ENCODE measurements around the gene DEFB124.
"Not testable (repeated sequence)": the region's sequence is repeated elsewhere in the genome, so short reads cannot be mapped to it uniquely, and the experiment has no call there.

Gene DEFB124, protein sequence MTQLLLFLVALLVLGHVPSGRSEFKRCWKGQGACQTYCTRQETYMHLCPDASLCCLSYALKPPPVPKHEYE

GRCh38 chr20:31474758-31475427 lies at the start of gene DEFB124, which contains the start of gene REM1:
DEFB124 (minus strand) TSS chr20:31475127; CDS start chr20:31473013, 2,114 bp downstream.
REM1 (plus strand) TSS chr20:31475288; CDS start chr20:31476446, 1,158 bp downstream.
- no peak for DNase-seq (ENCODE audit: low spot score)

DNA sequence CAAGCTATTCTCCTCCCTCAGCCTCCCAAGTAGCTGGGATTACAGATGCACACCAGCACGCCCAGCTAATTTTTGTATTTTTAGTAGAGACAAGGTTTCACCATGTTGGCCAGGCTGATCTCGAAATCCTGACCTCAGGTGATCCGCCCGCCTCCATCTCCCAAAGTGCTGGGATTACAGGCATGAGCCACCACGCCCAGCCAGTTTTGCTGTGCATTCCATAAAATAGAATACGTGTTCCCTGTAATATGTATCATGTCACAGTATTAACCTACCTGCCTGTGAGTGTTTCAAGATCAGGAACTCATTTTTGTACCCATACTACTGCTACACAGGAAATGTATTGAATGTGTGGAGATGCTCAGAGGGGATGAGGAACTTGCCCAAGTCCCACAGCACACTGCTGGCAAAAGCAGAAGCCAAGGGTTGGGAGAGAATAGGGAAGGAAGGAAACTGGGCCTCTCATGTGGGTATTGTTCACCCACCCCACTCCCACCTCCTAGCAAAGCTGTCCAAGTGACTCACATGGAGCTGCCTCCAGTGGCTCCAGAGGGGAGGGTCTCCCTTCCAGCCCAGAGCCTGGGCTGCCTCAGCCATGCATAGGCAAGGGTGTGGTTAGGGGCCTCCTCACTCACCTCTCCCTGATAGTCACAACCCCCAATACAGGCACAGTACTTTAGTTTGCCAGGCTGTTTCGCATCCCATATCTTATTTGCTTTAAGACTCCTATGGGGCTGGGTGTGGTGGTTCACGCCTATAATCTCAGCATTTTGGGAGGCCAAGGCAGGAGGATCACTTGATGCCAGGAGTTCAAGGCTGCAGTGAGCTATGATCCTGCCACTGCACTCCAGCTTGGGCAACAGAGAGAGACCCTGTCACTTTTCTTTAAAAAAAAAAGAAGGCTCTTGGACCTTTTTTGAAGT lies 48.7 kb upstream of the DEFB124 start:
- no peak for DNase-seq (ENCODE audit: low spot score)

GRCh38 chr20:31522731-31523130 lies 47.8 kb upstream of the DEFB124 start:
- DNase-seq (ENCODE audit: low spot score): no peak

GRCh38 chr20:31521267-31521666 lies 46.3 kb upstream of the DEFB124 start:
- DNase-seq (ENCODE audit: low spot score): not testable (repeated sequence)

GRCh38 chr20:31517373-31517772 lies 42.4 kb upstream of the DEFB124 start:
- peak; percentile 71 for DNase-seq (ENCODE audit: low spot score)

DNA sequence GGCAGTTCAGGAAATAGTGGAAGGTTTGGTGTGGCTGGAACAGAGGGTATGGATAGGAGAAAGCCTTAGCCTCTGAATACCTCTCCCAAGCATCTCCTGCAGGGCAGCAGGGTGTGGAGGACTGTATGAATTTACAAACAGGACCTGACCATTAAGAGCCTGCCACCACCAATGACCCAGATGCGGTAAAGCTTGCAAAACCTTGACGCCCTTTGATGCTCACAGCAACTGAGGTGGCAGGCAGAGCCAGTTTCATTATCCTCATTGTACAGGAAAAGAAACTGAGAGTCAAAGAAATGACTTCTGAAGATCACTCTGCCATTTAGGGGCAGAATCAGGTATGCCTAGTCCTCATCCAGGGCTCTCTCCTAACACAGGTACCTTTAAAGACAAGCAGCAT lies 41.7 kb upstream of the DEFB124 start:
- no peak for DNase-seq (ENCODE audit: low spot score)

- no peak for DNase-seq (ENCODE audit: low spot score)
Observed at GRCh38 chr20:31516166-31516565, 41.2 kb upstream of the DEFB124 start.

DNA sequence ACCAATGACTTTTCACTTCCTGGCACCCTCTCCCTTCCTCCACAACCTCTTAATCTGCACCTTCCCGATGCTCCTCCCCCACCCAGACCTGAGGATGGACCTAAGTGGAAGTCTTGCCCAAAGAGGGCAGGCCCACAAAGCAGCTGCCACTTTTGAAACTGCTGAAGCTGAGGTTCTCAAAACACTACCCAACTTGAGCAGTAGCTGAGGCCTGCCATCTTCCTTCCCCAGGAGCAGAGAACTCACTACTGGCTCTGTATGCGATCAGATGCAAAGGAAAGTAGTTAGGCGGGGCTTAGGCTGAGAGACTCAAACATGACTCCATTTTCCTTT lies 40.8 kb upstream of the DEFB124 start:
- DNase-seq (ENCODE audit: low spot score): no peak

- peak; percentile 11 for DNase-seq (ENCODE audit: low spot score)
Observed at GRCh38 chr20:31515072-31515774, 40.3 kb upstream of the DEFB124 start.

DNA sequence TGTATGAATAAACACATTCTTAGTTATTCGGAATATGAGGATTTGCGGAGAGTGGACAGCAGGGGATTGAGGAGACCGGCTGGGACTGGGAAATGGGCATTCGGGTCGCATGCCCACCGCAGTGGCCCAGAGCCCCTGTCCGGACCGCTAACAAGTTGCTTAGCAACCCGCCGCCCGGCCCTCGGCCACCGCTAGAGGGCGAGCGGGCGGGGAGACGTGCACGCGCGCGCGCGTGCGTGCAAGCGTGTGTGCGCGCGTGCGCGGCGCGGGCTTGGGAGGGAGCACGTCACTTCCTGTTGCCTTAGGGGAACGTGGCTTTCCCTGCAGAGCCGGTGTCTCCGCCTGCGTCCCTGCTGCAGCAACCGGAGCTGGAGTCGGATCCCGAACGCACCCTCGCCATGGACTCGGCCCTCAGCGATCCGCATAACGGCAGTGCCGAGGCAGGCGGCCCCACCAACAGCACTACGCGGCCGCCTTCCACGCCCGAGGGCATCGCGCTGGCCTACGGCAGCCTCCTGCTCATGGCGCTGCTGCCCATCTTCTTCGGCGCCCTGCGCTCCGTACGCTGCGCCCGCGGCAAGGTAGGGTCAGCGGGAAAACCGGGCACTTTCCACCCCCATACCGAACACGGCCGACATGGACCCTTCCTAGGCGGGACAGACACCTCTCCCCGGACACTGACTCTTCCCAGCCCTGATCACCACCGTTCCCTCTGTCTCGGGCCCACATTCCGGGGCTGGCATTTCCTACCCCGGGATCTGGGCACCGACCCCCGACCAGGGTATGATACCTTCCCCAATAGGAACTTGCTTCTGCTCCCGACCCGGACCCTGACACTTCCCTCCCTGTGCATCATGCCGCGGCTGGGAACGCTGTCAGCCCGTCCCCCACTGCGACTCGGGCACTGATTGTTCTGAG lies 39.5 kb upstream of the DEFB124 start, which contains the start of gene HM13:
Gene HM13, plus strand, starts transcription at position 289 of the 918 bp plus-strand sequence. Its CDS starts 110 bp downstream, at position 399.
- DNase-seq (ENCODE audit: low spot score): peak; percentile 98

- DNase-seq (ENCODE audit: low spot score): no peak
Observed at GRCh38 chr20:31508517-31509244, 33.8 kb upstream of the DEFB124 start.

DNA sequence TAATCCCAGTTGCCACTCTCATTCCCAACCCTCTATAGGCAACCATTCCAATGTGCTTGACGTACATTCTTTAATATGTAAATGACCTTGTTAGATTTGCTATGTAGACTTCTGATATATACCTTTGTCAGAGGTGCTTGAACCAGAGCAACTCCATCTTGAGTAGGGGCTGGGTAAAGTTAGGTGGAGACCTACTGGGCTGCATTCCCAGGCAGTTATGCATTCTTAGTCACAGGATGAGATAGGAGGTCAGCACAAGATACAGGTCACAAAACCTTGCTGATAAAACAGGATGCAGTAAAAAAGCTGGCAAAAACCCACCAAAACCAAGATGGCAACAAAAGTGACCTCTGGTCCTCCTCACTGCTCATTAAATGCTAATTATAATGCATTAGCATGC lies 31.0 kb upstream of the DEFB124 start:
- no peak for DNase-seq (ENCODE audit: low spot score)

- DNase-seq (ENCODE audit: low spot score): peak; percentile 90
Observed at GRCh38 chr20:31502884-31503673, 28.2 kb upstream of the DEFB124 start.

GRCh38 chr20:31500527-31500926 lies 25.6 kb upstream of the DEFB124 start:
- DNase-seq (ENCODE audit: low spot score): no peak

GRCh38 chr20:31497838-31498540 lies 23.1 kb upstream of the DEFB124 start:
- no peak for DNase-seq (ENCODE audit: low spot score)

DNA sequence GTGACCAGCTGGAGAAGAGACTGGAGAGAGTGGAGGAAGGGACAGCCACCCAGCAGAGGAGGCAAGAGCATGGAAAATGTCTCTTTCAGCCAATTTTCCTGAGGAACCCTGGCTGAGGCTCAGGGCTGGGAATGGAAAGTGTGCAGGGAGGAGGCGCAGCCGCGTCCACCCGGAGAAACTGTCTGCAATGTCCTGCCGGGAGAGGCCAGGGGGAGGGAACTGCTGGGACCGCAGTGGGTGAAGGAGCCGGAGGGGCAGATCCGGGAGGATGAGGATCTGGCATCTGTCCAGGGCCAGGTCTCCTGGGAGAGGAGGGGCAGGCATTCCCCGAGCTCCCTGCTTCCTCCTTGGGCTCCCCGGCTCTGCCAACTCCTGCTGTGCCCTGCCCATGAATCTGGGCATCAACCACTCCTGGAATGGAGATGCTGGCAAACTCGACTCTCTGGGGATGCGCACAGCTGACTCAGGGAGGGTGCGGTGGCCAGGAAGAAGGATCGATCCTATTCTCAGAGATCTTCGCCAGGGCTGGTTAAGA lies 21.9 kb upstream of the DEFB124 start:
- peak; percentile 66 for DNase-seq (ENCODE audit: low spot score)

DNA sequence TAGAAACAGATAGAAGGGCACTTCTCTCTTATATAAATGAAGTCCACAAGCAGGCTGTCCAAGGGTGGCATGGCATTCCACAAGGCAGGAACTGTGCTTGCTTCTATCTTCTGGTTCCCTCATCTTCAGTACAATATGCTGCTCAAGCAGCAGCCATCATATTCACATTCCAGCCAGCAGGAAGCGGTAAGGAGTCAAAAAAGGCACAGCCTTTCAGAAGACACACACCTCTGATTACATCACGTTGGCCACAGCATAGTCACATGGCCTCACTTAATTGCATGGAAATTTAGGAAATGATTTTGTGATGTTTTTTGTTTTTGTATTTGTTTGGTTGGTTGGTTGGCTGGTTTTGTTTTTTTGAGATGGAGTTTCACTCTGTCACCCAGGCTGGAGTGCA lies 19.2 kb upstream of the DEFB124 start:
- peak; percentile 53 for DNase-seq (ENCODE audit: low spot score)

DNA sequence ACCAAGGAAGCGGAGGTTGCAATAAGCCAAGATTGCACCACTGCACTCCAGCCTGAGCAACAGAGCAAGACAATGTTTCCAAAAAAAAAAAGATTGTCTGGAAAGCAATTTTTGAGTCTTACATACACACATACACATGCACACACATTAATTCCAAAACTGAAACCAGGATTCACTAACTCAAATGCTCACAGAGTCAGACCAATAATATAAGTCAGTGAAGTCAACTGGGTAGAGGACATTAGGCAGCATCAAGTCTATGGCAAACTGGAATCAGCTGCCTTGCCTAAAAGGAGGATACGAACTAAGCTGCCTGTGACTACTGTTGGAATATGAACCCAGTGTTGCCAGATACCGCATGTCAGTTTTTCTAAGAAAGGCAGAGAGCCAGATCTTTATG lies 15.8 kb upstream of the DEFB124 start:
- no peak for DNase-seq (ENCODE audit: low spot score)

- no peak for DNase-seq (ENCODE audit: low spot score)
Observed at GRCh38 chr20:31489152-31489551, 14.2 kb upstream of the DEFB124 start.

All from D341Med (cell line).